ENCODE results near the gene SEMA4D.

GRCh38 chr9:89544279-89544661, 46.4 kb upstream of the SEMA4D start:
- TF ChIP-seq CTCF (IDR thresholded peaks at IDR 0.05): no peak
- TF ChIP-seq POLR2A (IDR thresholded peaks at IDR 0.05): no peak
